Activated gamma-delta T cell (primary cell): ENCODE measurements around the gene SLC52A1.
"Not testable (repeated sequence)": the region's sequence is repeated elsewhere in the genome, so short reads cannot be mapped to it uniquely, and the experiment has no call there.

Experiments
- DNase-seq: peaks from one replicate; lab custom pipeline; 2025; lab: John Stamatoyannopoulos, UW

Gene SLC52A1

DNA sequence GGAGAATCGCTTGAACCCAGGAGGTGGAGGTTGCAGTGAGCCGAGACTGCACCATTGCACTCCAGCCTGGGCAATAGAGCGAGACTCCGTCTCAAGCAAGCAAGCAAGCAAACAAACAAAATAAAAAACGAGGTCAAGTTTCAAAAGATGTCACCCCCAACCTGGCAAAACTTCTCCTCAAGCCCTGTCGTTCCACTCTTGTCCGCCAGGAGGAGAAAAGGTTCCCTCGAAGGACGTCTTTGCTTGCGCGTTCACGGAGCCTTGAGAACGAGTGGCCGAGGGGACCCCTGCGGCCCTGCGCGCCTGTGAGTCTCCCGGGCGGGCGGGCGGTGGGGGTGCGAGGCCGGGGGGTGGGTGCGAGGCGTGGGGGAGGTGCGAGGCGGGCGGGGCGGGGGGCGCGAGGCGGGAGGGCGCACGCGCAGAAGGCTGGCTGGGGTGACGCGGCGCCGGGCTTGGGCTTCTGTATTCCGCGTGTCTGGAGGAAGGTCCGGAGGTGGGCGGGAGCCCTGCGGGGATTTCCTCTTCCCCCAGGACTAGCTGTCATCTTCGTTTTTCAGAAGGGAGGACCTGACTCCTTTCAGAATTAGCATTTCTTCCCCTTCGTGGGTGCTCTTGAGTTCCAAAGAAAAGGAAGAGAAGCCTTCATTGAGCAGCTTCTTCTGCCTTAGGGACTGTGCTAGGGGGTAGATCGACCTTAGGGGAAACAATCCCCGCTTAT is 3.7 kb downstream of the SLC52A1 start:
- DNase-seq: peak; percentile 66

DNA sequence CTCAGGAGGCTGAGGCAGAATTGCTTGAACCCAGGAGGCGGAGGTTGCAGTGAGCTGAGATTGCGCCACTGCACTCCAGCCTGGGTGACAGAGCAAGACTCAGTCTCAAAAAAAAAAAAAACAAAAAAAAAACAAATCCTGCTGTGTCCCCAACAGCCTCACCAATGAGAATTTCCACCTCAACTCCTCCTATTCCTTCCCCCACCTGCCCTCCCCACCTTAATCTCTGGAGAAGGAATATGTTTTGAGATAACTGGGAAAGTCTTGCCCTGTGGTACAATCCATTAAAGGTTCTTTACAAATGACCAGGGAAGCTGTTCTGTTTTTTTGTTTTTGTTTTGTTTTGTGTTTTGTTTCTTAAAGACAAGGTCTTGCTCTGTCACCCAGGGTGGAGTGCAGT is 5.1 kb downstream of the SLC52A1 start:
- not testable (repeated sequence) for DNase-seq

DNA sequence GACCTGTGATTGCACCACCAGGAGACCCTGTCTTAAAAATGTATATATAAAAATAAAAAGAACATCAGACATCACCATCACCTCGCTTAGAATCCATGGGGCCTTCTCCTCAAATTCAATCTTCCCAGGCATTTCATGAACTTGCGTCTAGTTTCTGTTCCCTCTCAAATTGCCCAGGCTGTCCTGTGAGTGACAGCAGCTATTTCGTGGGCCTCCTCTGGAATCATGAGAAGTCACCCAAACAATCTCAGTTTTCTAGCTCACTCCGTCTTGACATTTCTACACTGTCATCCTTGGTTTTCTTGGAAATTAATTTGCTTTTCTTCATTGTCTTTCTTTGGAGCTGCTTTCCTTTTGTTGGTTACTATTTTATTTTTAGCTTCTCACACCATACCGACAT is 7.3 kb downstream of the SLC52A1 start:
- DNase-seq: no peak

DNA sequence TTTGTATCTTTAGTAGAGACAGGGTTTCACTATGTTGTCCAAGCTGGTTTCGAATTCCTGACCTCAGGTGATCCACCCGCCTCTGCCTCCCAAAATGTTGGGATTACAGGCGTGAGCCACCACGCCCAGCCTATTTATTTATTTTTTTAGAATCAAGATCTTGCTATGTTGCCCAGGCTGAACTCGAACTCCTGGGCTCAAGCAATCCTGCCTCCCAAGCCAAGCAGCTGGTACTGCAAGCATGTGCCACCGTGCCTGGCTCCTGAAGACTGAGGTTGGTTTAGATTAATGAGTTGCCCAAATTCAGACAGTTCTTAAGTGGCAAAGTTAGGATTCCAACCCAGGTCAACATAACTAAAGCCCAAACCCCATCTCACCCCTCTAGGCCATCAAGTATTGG is 7.9 kb downstream of the SLC52A1 start:
- DNase-seq: no peak

DNA sequence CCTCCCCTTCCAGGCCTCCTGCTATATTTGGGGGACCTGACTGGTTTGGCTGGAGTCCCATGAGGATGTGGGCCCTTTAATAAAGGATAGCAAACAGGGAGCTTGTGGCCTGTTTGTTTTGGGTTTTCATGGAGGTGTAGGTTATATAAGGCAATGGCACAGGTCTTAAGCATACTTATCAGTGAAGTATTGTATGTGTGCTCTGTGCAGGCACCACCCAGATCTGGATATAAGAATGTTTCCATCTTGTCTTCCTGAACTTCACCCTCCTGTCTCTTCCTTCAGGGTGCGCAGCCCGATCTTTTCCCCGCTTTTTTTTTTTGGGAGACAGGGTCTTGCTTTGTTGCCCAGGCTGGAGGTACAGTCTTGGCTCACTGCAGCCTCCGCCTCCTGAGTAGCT is 10.6 kb downstream of the SLC52A1 start:
- DNase-seq: no peak

DNA sequence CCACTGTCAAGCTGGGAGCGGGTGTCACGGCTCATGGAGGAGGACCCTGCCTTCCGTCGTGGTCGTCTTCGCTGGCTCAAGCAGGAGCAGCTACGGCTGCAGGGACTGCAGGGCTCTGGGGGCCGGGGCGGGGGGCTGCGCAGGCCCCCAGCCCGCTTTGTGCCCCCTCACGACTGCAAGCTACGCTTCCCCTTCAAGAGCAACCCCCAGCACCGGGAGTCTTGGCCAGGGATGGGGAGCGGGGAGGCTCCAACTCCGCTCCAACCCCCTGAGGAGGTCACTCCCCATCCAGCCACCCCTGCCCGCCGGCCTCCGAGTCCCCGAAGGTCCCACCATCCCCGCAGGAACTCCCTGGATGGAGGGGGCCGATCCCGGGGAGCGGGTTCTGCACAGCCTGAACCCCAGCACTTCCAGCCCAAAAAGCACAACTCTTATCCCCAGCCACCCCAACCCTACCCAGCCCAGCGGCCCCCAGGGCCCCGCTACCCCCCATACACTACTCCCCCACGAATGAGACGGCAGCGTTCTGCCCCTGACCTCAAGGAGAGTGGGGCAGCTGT is 11.6 kb downstream of the SLC52A1 start:
- no peak for DNase-seq

DNA sequence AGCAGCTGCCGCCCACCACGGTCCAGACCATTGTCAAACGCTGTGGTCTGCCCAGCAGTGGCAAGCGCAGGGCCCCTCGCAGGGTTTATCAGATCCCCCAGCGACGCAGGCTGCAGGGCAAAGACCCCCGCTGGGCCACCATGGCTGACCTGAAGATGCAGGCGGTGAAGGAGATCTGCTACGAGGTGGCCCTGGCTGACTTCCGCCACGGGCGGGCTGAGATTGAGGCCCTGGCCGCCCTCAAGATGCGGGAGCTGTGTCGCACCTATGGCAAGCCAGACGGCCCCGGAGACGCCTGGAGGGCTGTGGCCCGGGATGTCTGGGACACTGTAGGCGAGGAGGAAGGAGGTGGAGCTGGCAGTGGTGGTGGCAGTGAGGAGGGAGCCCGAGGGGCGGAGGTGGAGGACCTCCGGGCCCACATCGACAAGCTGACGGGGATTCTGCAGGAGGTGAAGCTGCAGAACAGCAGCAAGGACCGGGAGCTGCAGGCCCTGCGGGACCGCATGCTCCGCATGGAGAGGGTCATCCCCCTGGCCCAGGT is 13.0 kb downstream of the SLC52A1 start:
- DNase-seq: no peak

DNA sequence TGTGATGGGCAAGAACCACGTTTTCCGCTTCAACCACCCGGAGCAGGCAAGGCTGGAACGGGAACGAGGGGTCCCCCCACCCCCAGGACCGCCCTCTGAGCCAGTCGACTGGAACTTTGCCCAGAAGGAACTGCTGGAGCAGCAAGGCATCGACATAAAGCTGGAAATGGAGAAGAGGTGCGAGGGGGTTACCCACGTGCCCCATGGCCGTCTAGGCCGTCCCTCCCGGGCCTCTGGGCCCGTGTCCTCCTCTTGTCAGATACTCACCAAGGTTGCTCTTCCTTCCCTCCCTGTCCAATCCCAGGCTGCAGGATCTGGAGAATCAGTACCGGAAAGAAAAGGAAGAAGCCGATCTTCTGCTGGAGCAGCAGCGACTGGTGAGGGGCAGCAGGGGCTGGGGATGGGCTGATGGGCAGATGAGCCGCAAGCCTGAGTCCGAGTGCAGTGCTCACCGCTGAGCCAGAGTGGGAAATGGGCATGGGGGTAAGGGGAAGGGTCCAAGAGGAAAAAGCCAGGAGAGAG is 14.7 kb downstream of the SLC52A1 start:
- no peak for DNase-seq

DNA sequence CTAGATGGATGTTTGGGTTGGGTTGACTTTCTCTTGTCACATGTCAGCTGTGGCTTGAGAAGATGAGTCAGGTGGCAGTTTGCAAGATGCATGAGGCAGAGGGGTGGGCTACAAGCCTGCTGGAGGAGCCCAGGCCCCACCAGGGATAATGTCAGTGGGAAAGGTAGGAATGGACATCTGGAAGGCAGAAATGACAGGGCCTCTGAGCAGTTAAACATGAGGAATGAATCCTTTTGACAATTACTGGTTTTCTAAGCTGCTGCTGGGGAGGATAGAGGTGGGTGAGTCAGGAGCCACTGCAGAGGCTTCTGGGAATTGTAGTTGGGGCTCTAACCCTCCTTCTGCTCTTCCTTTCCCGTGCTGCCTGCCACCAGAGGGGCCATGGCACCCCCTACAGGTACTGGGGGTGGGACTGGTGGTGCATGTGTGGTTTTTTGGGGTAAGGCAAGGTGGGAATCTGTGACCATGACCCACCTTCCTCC is 15.7 kb downstream of the SLC52A1 start:
- DNase-seq: no peak

DNA sequence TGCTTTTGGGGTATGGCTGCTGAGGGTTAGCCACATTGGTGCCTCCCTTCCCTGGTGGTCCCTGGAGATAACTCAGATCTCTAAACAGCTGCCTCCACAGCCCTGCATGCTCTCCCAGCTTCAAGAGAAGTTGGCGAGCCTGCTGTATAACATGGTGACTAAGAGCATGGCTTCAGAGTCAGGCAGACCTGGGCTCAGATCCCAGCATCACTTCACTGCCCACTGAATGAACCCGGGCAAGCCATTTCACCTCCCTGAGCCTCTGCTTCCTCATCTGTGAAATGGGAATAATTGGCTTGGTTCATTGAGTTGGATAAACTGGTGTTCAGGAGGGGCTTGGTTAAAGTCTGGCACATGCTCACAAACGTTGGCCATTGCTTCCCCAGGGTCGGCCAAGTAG is 20.9 kb downstream of the SLC52A1 start:
- DNase-seq: no peak

DNA sequence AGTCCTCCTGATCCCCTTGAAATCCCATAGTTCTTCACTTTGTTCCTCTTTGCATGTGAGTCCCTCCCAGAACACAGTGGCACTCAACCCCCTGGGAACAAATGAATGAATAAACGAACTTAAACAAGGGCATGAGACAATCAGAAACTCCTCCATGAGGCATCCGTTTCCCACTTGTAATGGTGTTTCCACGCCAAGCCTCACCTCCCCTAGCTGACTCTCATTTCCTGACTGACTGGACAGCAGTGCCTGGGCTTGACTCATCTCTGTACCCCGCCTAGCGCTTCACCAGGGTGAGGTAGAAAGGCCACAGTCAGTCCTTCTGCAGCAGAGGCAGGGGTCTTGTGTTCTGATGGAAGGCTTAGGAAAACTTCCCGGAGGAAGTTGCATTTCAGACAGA is 23.3 kb downstream of the SLC52A1 start:
- DNase-seq: no peak

DNA sequence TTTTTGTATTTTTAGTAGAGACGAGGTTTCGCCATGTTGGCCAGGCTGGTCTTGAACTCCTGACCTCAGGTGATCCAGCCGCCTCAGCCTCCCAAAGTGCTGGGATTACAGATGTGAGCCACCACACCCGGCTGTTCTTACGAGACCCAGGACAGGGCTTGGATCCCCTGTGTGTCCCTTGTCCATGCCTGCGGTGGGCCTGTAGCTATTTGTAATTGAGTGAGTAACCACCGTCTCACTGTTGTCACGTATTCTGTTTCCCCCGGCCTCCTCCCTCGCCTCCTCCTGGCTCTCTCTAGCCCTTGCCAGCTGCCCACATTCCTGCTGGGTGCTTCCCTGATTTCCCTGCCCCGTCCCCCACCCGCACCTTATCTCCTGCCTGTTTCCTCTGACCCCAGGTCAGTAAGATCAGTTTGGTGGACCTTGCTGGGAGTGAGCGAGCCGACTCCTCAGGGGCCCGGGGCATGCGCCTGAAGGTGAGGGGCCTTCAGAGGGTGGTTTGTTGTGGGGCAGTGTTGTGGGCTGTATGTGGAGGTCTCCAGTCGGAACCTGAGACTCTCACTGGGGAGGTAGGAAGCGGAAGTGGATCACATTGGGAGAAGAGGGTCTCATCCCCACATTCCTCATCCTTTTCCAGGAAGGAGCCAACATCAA is 31.9 kb downstream of the SLC52A1 start:
- no peak for DNase-seq

DNA sequence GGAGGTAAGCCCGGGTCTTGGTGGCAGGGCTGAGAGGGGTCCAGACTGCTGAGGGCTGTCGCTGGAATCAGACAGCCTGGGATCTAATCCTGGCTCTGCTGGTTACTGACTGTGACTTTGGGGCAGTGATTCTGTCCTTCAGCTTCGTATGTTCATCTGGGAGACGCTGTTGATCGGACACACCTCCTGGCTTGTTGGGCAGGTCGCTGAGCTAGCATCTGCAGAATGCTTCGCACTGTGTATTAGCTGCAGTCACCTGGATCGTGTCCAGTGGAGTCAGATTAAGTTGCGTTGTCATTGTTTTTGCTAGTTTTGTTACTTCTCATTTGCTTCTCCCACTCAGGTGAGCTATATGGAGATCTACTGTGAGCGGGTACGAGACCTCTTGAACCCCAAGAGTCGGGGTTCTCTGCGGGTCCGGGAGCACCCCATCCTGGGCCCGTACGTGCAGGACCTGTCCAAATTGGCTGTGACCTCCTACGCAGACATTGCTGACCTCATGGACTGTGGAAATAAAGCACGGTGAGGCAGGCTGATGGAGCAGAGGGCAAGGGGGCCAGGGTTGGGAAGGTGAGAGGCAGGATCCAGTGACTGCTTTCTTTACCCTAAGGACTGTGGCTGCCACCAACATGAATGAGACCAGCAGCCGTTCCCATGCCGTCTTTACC is 33.0 kb downstream of the SLC52A1 start:
- no peak for DNase-seq

DNA sequence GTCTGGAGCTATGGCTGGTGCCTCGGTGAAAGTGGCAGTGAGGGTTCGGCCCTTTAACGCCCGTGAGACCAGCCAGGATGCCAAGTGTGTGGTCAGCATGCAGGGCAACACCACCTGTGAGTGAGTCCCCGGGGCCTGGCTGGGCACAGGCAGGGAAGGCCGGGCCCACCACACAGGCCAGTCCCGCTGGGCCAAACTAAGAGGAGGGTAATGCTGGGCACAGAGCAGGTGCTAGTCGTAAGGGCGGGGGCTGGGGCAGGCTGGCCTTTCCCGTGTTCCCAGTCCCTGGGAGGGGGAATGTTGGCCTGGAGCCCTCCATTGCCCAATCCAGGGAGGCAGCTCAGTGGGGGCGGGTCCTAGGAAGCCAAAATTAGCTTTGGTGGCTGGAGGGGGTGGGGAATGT is 35.0 kb downstream of the SLC52A1 start:
- no peak for DNase-seq

DNA sequence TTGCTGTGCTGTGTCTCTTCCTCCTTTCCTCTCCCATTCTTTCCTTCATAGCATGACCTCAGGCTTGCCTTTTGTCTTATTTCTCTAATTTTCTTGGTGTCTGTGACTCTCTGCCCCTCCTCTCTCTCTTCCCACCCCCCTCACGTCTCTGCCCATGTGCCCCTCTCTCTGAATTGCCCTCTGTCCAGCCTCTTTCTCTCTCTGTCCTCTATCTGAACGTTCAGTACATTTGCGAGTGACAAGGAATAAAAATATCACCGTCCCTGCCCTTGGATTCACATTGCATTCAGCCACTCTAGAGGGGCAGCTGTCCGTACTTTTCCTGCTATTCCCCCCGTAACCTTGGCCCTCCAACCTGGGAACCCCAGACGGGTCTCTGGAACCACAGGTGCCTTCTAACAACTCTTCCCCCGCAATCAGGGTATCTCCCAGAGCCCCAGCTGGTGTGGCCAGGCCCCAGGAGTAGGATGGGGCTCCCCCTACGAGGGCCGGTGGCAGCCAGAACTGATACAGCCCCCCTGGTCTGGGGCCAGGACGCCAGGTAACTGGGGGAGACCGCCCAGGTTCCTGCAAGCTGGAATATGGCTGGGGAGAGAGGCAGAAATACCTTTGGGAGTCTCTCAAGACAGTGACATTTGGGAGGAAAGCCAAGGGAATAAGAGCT is 35.7 kb downstream of the SLC52A1 start:
- DNase-seq: no peak

DNA sequence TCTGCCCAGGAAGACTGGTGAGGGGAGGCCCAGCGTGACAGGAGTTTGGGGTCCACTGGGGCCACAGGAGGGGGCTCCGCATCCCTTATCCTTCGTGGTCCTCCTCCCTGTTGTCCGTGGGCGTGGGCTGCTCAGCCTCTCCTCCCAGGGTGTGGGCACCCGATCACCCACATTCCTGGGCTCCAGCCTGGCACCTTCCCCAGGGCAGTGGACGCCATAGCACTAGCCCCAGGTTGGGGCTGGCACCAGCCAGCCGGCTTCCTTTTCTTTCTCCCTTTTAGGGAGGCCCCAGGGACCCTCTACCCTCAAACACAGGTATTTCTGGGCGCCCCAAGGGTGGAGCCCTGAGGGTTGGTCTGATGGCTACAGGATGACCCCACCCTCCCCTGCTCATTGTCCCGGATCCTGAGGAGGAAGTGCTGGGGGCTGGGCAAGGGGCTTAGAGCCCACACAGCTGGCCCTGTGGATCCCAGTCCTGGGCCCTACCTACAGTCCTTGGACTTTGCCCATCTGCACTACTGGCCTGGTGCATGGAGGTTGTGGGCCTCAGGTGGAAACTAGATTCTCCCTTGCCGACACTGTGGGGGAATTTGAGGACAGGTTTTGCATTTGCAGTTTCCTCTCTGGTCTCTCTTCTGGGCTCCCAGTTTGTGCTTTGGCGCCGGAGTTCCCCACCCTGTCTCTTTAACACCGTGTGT is 36.3 kb downstream of the SLC52A1 start:
- no peak for DNase-seq

DNA sequence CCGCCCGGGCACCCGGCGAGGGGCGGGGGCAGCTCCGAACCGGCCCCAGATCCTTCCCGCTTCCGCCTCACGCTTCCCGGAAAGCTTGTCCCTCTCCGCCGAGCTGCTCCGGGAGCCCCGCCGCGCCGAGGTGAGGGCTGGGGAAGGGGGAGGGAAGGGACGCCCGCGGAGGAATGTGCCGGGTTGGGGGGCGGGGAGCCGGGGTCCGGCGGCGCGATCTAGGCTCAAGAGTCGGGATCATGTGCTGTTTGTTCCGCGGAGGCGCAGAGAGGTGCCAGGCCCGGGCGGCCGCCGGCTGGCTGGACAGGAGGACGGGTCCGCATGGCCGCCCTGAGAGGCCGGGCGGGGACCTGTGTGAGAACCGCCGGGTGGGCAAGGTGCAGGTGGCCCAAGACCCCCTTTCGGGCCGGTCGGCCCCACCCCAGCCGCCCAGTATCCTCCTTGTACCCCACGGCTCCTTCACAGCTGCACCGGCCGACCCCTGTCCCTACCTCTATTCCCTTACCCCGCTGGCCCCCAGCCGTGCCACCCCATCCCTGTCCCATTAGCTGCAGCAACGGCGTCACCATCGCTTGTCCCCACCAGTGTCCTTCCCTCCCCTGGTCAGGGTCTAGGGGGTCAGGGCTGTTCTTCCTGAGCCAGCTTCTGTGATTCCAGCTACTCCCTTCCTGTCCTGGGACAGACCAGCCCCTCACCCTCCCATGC is 37.0 kb downstream of the SLC52A1 start:
- no peak for DNase-seq

DNA sequence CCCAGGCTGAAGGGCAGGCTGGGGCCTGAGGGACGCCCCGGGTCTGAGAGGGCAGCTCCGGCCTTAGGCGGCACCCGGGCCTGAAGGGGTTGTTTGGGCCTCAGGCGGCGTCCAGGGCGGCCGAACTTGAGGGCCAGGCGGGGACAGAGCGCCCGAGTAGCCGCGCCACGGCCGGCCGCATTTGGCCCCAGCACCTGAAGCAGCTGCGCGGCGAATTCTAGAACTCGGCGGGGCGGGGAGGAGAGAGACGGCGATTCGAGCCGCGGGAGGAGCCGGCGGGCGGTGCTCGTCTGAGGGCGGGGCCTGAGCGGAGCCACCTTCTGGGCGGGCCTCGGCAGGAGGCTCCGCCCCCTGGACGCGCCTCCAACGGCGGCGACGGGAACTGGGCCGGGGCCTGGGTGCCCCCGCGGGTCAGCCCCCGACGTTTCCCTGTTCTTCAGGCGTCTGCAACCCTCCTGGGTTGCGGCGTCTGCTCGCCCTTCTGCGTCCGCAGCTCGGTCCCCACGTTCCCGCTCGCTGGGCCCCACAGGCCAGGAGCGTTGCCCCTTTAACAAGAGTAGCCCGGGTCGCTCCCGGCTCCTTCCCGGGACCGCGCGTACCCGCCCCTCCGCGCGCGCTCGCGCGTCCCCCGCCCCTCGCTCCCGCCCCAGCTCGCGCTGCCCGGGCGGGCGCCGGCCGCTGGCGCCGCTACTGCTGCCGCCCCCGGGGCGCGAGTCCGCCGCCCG is 37.8 kb downstream of the SLC52A1 start, which contains the start of the genes INCA1 and KIF1C:
TSS of gene INCA1 (minus strand) at position 221 of the 725 bp plus-strand sequence. CDS start 3,085 bp downstream, outside the sequence.
TSS of gene KIF1C (plus strand) at position 649 of the 725 bp plus-strand sequence. CDS start 2,297 bp downstream, outside the sequence.
- DNase-seq: peak; percentile 72

DNA sequence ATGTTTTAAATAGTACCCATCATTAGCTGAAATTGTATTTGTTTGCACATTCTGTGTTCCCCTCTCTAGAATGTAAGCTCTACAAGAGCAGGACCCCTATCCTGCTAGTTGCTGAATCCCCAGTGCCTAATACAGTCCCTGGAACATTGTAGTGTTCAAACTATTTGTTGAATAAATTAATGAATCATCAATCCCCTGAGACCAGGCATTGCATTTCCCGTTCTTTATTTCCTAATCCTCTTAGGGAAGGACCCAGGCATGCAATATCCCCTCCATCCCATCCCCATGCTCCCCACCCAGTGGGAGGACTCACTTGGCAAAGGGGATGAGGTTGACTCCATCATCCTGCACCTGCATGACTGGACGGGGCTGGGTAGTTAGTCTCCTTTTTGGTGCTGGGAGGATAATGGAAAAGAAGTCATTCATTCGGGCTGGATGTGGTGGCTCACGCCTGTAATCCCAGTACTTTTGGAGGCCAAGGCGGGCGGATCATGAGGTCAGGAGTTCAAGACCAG is 41.1 kb downstream of the SLC52A1 start:
- DNase-seq: no peak
